ENCODE results near the gene MGLL. TPM values are rescaled to one million over a fixed set of nuclear protein-coding genes. Genes with fewer than 3 reads are reported as not detected.

The MGLL gene
- total RNA-seq, 1 donor from 2014 or later, result 61.0 TPM

- H3K27me3 Mint-ChIP-seq (ENCODE audit: low read depth), result no peaks in the 10 kb centered on the region
- H3K4me3 Mint-ChIP-seq (ENCODE audit: unreplicated experiment), result no peak overlapping the region
- H3K27ac Mint-ChIP-seq (ENCODE audit: unreplicated experiment), result no peak overlapping the region
- peaks cover 50% of the 10 kb centered on the region for H3K4me1 Mint-ChIP-seq (ENCODE audit: low read depth)
- peaks cover 5% of the 10 kb centered on the region for H3K36me3 Mint-ChIP-seq (ENCODE audit: low read depth)
- no peaks in the 10 kb centered on the region for H3K9me3 Mint-ChIP-seq (ENCODE audit: low read depth)
- TF ChIP-seq, protein P1, sequence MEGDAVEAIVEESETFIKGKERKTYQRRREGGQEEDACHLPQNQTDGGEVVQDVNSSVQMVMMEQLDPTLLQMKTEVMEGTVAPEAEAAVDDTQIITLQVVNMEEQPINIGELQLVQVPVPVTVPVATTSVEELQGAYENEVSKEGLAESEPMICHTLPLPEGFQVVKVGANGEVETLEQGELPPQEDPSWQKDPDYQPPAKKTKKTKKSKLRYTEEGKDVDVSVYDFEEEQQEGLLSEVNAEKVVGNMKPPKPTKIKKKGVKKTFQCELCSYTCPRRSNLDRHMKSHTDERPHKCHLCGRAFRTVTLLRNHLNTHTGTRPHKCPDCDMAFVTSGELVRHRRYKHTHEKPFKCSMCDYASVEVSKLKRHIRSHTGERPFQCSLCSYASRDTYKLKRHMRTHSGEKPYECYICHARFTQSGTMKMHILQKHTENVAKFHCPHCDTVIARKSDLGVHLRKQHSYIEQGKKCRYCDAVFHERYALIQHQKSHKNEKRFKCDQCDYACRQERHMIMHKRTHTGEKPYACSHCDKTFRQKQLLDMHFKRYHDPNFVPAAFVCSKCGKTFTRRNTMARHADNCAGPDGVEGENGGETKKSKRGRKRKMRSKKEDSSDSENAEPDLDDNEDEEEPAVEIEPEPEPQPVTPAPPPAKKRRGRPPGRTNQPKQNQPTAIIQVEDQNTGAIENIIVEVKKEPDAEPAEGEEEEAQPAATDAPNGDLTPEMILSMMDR (IDR thresholded peaks at IDR 0.05), result no peak
- no peak for DNase-seq (ENCODE audit: low spot score)
Measured at GRCh38 chr3:127761441-127761801, 60.9 kb downstream of the MGLL start.

DNA sequence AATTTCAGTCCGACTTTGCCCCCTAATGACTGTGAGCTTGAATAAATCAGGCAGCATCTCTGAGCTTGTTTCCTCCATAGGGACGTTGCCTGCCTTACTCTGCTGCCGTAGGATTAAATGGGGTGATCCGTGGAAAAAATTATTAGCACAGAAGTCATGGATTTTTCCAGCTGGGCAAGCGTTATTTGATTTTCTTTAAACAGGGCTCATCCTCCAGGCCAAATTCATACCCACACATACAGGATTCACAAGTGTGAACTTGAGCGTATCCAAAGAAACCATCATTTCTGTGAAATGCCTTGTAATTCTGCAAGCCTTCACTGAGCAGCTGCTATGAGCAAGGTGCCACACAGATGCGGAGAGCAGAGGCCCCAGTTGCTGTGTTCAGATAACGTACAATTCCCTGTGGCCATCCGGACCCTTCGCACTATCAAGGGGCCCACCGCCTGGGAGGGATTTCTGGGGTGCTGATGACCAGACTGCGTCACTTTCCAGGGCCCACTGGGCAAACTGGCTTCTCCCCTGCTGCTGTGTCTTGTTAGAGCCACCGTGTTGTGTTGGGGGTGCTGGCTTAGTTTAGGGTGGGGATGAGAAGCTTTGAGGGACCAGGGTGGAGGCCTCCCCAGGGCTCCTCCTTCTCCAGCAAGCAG, 61.4 kb downstream of the MGLL start:
- TF ChIP-seq, protein P1 (IDR thresholded peaks at IDR 0.05), result no peak
- no peak overlapping the region for H3K4me3 Mint-ChIP-seq (ENCODE audit: unreplicated experiment)
- H3K36me3 Mint-ChIP-seq (ENCODE audit: low read depth), result peaks cover 5% of the 10 kb centered on the region
- H3K4me1 Mint-ChIP-seq (ENCODE audit: low read depth), result peaks cover 45% of the 10 kb centered on the region
- DNase-seq (ENCODE audit: low spot score), result no peak
- H3K9me3 Mint-ChIP-seq (ENCODE audit: low read depth), result no peaks in the 10 kb centered on the region
- no peaks in the 10 kb centered on the region for H3K27me3 Mint-ChIP-seq (ENCODE audit: low read depth)
- no peak overlapping the region for H3K27ac Mint-ChIP-seq (ENCODE audit: unreplicated experiment)

GRCh38 chr3:127760361-127760760, 62.0 kb downstream of the MGLL start:
- Mint-ChIP-seq H3K27me3 (ENCODE audit: low read depth) (no peaks in the 10 kb centered on the region), H3K4me1 (ENCODE audit: low read depth) (peaks cover 39% of the 10 kb centered on the region), H3K27ac (ENCODE audit: unreplicated experiment) (no peak overlapping the region), H3K4me3 (ENCODE audit: unreplicated experiment) (no peak overlapping the region), H3K9me3 (ENCODE audit: low read depth) (no peaks in the 10 kb centered on the region), H3K36me3 (ENCODE audit: low read depth) (peaks cover 7% of the 10 kb centered on the region)
- DNase-seq (ENCODE audit: low spot score), result no peak
- TF ChIP-seq, protein P1 (IDR thresholded peaks at IDR 0.05), result no peak

DNA sequence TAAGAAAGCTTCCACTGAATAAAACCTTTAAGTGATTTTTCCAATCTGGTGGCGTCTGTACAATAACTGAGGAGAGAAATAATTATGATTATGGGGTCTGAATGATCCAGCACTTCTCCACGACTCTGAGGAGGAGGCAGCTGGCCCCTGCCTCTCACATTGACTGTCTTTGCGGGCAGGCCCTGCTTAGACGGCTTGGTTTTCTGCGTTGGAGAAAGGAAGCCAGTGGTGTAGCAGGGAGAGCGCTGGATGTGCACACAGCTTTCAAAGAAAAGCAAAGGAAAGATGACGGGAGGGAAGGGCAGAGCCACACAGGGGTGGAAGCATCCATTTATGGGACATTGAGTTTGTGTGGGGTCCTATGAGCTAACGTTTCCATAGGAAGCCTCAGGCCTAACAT, 62.5 kb downstream of the MGLL start:
- Mint-ChIP-seq H3K4me1 (ENCODE audit: low read depth) (peaks cover 34% of the 10 kb centered on the region), H3K4me3 (ENCODE audit: unreplicated experiment) (no peak overlapping the region), H3K36me3 (ENCODE audit: low read depth) (peaks cover 7% of the 10 kb centered on the region), H3K27me3 (ENCODE audit: low read depth) (no peaks in the 10 kb centered on the region), H3K9me3 (ENCODE audit: low read depth) (no peaks in the 10 kb centered on the region), H3K27ac (ENCODE audit: unreplicated experiment) (no peak overlapping the region)
- TF ChIP-seq, protein P1 (IDR thresholded peaks at IDR 0.05), result no peak
- DNase-seq (ENCODE audit: low spot score), result no peak

GRCh38 chr3:127758013-127758412, 64.3 kb downstream of the MGLL start:
- Mint-ChIP-seq H3K4me3 (ENCODE audit: unreplicated experiment) (no peak overlapping the region), H3K27me3 (ENCODE audit: low read depth) (no peaks in the 10 kb centered on the region), H3K4me1 (ENCODE audit: low read depth) (peaks cover 19% of the 10 kb centered on the region), H3K27ac (ENCODE audit: unreplicated experiment) (no peak overlapping the region), H3K36me3 (ENCODE audit: low read depth) (peaks cover 7% of the 10 kb centered on the region), H3K9me3 (ENCODE audit: low read depth) (no peaks in the 10 kb centered on the region)
- TF ChIP-seq, protein P1 (IDR thresholded peaks at IDR 0.05), result no peak
- DNase-seq (ENCODE audit: low spot score), result no peak
